Fibroblast of lung (primary cell): ENCODE results near the gene KRTAP10-1. TPM values are rescaled to one million over a fixed set of nuclear protein-coding genes. Genes with fewer than 3 reads are reported as not detected.

Experiments used
- DNase-seq, 2 donors: peaks; one replicate each; pipeline versions ENCODE4 v3.0.0 to v3.0.0-alpha.2; 2010; ENCODE audit warnings: low read depth in 2 of 2
- H2AFZ ChIP-seq: 2 replicates; pipeline ENCODE4 v1.5.1; 2012; ENCODE audit warnings: low read length, control low read depth, inconsistent platforms
- H3K27ac ChIP-seq: 2 replicates; pipeline ENCODE4 v1.5.1; 2011; ENCODE audit warnings: low read length, control low read depth; ENCODE audit not compliant: insufficient read depth
- H3K27me3 ChIP-seq: 2 replicates; pipeline ENCODE4 v1.5.1; 2011; ENCODE audit warnings: mild to moderate bottlenecking, low read length; ENCODE audit not compliant: control insufficient read depth, insufficient read depth
- H3K36me3 ChIP-seq: 2 replicates; pipeline ENCODE4 v1.5.1; 2011; ENCODE audit warnings: low read length; ENCODE audit not compliant: control insufficient read depth, insufficient read depth
- H3K4me1 ChIP-seq: 2 replicates; pipeline ENCODE4 v1.5.1; 2011; ENCODE audit warnings: low read length; ENCODE audit not compliant: control insufficient read depth, insufficient read depth; ENCODE audit errors: extremely low read depth
- H3K4me2 ChIP-seq: 2 replicates; pipeline ENCODE4 v1.5.1; 2011; ENCODE audit warnings: low read length, control low read depth; ENCODE audit not compliant: insufficient read depth; ENCODE audit errors: extremely low read depth
- H3K4me3 ChIP-seq, 4 experiments: fragments of 200-600 bp in 1 of 4; sonication (generic) in 1 of 4; replicated peaks in 1 of 4; 2 replicates each; pipeline ENCODE4 v1.5.1; 2011 to 2016; ENCODE audit warnings: low read length in 4 of 4, low read depth in 3 of 4, mild to moderate bottlenecking in 3 of 4, control low read depth in 2 of 4, inconsistent platforms in 1 of 4, mixed read lengths in 1 of 4; ENCODE audit not compliant: insufficient read depth in 1 of 4; ENCODE audit errors: control extremely low read depth in 1 of 4
- H3K79me2 ChIP-seq: 2 replicates; pipeline ENCODE4 v1.5.1; 2012; ENCODE audit warnings: mild to moderate bottlenecking, low read length, inconsistent platforms; ENCODE audit not compliant: control insufficient read depth, insufficient read depth
- H3K9ac ChIP-seq: 2 replicates; pipeline ENCODE4 v1.5.1; 2011; ENCODE audit warnings: mild to moderate bottlenecking, low read length, control low read depth; ENCODE audit not compliant: insufficient read depth
- H3K9me3 ChIP-seq: 2 replicates; pipeline ENCODE4 v1.5.1; 2012; ENCODE audit warnings: low read depth, low read length; ENCODE audit not compliant: control insufficient read depth, insufficient read depth
- H4K20me1 ChIP-seq: 2 replicates; pipeline ENCODE4 v1.5.1; 2011; ENCODE audit warnings: low read length; ENCODE audit not compliant: control insufficient read depth, insufficient read depth; ENCODE audit errors: extremely low read depth
- CTCF ChIP-seq, 2 donors: IDR thresholded peaks in 1 of 2; conservative IDR thresholded peaks in 1 of 2; 1 replicate in 1 of 2; 2 replicates in 1 of 2; pipeline ENCODE4 v1.5.1; 2011 to 2012; ENCODE audit warnings: low read length in 2 of 2, control low read depth in 1 of 2, inconsistent platforms in 1 of 2, low read depth in 1 of 2, mild to moderate bottlenecking in 1 of 2
- EZH2 ChIP-seq: IDR thresholded peaks from 2 replicates; pipeline ENCODE4 v1.5.1; 2012; ENCODE audit warnings: low read length, control low read depth, mild to moderate bottlenecking; ENCODE audit errors: missing control alignments
- polyA plus RNA-seq, 2 donors: library from polyadenylated mRNA; depleted of rRNA in 1 of 2; stranded (reverse) in 1 of 2; unstranded in 1 of 2; fragments of >200 nt; gene quantifications; 2 replicates each; pipeline ENCODE4 v1.2.1, GENCODE V29; 2011 to 2012; ENCODE audit warnings: missing spikeins in 1 of 2
- total RNA-seq: library from RNA; depleted of rRNA; stranded (reverse); fragments of >200 nt; gene quantifications from 2 replicates; pipeline ENCODE4 v1.2.1, GENCODE V29; 2014

The KRTAP10-1 gene
- total and polyA plus RNA-seq, 2 donors (not counting 1 experiment from before 2014, with no cell fraction given): not detected

- Histone ChIP-seq H3K9me3 (no peaks in the 10 kb centered on the region), H3K9ac (no peak overlapping the region), H3K4me3 (no peak overlapping the region), H3K36me3 (no peaks in the 10 kb centered on the region), H4K20me1 (no peaks in the 10 kb centered on the region), H3K27ac (no peak overlapping the region), H3K27me3 (no peaks in the 10 kb centered on the region), H3K4me1 (no peaks in the 10 kb centered on the region), H3K79me2 (no peaks in the 10 kb centered on the region), H2AFZ (no peak overlapping the region), H3K4me2 (no peak overlapping the region)
- TF ChIP-seq EZH2 (no peak), CTCF (conservative IDR thresholded peaks at IDR 0.05 in 1 of 2, IDR thresholded peaks at IDR 0.05 in 1 of 2; ENCODE audit: low read depth in 1 of 2, low read length in 2 of 2) (no peak)
- DNase-seq: no peak
Observed at GRCh38 chr21:44530903-44531605, 8.9 kb downstream of the KRTAP10-1 start.

- H4K20me1 ChIP-seq: no peaks in the 10 kb centered on the region
- no peak overlapping the region for H3K9ac ChIP-seq
- no peak overlapping the region for H3K27ac ChIP-seq
- H3K27me3 ChIP-seq: no peaks in the 10 kb centered on the region
- H3K9me3 ChIP-seq: no peaks in the 10 kb centered on the region
- H3K4me3 ChIP-seq: no peak overlapping the region
- no peak overlapping the region for H3K4me2 ChIP-seq
- H3K4me1 ChIP-seq: no peaks in the 10 kb centered on the region
- no peaks in the 10 kb centered on the region for H3K79me2 ChIP-seq
- no peaks in the 10 kb centered on the region for H3K36me3 ChIP-seq
- no peak overlapping the region for H2AFZ ChIP-seq
- TF ChIP-seq EZH2: no peak
- no peak for TF ChIP-seq CTCF (conservative IDR thresholded peaks at IDR 0.05 in 1 of 2, IDR thresholded peaks at IDR 0.05 in 1 of 2; ENCODE audit: low read depth in 1 of 2, low read length in 2 of 2)
- DNase-seq: no peak
Observed at GRCh38 chr21:44530221-44530902, 9.6 kb downstream of the KRTAP10-1 start.

- H2AFZ ChIP-seq: no peak overlapping the region
- TF ChIP-seq CTCF (conservative IDR thresholded peaks at IDR 0.05 in 1 of 2, IDR thresholded peaks at IDR 0.05 in 1 of 2; ENCODE audit: low read depth in 1 of 2, low read length in 2 of 2): no peak
- TF ChIP-seq EZH2: no peak
- H4K20me1 ChIP-seq: no peaks in the 10 kb centered on the region
- no peak overlapping the region for H3K27ac ChIP-seq
- no peaks in the 10 kb centered on the region for H3K4me1 ChIP-seq
- H3K4me3 ChIP-seq: no peak overlapping the region
- no peaks in the 10 kb centered on the region for H3K36me3 ChIP-seq
- no peak overlapping the region for H3K9ac ChIP-seq
- H3K79me2 ChIP-seq: no peaks in the 10 kb centered on the region
- no peak overlapping the region for H3K4me2 ChIP-seq
- H3K9me3 ChIP-seq: no peaks in the 10 kb centered on the region
- DNase-seq: no peak
- no peaks in the 10 kb centered on the region for H3K27me3 ChIP-seq
Observed at GRCh38 chr21:44529503-44530125, 10.4 kb downstream of the KRTAP10-1 start.
